A549 (cell line): Measurements from ENCODE around the gene OGDH. TPM values are rescaled to one million over a fixed set of nuclear protein-coding genes. Genes with fewer than 3 reads are reported as not detected.
A peak's percentile ranks its signal among the peaks of the same experiment; 100 is the strongest.

ENCODE experiments used
- ATAC-seq, 2 experiments: fragments of 200-7000 bp in 1 of 2; fragments of >200 bp in 1 of 2; cut with Nextera tagmentation in 1 of 2; cut with Tn5 transposase in 1 of 2; 3 replicates each; pipeline versions ENCODE4 v1.8.0 to v1.9.1; 2018 to 2020; ENCODE audit warnings: mild to moderate bottlenecking in 1 of 2, moderate library complexity in 1 of 2
- CTCF ChIA-PET: fragments of 300-600 bp; sonication (Branson Sonifier 250); formaldehyde crosslinking; extraction: SDS; loops from one replicate; lab custom pipeline; 2021; ENCODE audit warnings: antibody characterized with exemption, inconsistent platforms; lab: Yijun Ruan, JAX
- POLR2A ChIA-PET: fragments of 350-600 bp; formaldehyde crosslinking; extraction: SDS; loops from one replicate; lab custom pipeline; 2021; ENCODE audit warnings: antibody characterized with exemption, inconsistent platforms; lab: Yijun Ruan, JAX
- DNase-seq, 2 experiments: peaks; one replicate each; pipeline versions ENCODE4 v3.0.0 to v3.0.0-alpha.2; 2011 to 2016; ENCODE audit warnings: low read depth in 1 of 2, low spot score in 1 of 2
- FAIRE-seq: peaks from 2 replicates; lab custom pipeline; 2011; peaks lifted over from hg19 to GRCh38; lab: Jason Lieb, UNC
- H3K27ac ChIP-seq, 2 experiments: fragments of >200 bp; sonication (Bioruptor Twin); formaldehyde crosslinking; 3 replicates each; pipeline ENCODE4 v1.5.1; 2016 to 2017
- H3K4me1 ChIP-seq: fragments of >200 bp; sonication (Bioruptor Twin); formaldehyde crosslinking; 3 replicates; pipeline ENCODE4 v1.6.1; 2016
- H3K4me2 ChIP-seq: fragments of >200 bp; sonication (Bioruptor Twin); formaldehyde crosslinking; 3 replicates; pipeline ENCODE4 v1.6.1; 2016
- H3K4me3 ChIP-seq: fragments of >200 bp; sonication (Bioruptor Twin); formaldehyde crosslinking; 3 replicates; pipeline ENCODE4 v1.5.1; 2016
- H3K9me3 ChIP-seq: fragments of >200 bp; sonication (Bioruptor Twin); formaldehyde crosslinking; 3 replicates; pipeline ENCODE4 v1.6.1; 2016
- BHLHE40 ChIP-seq: IDR thresholded peaks from 2 replicates; pipeline ENCODE4 v1.6.1; 2012; ENCODE audit warnings: low read depth, low read length, inconsistent platforms
- CHD2 ChIP-seq: fragments of 150-350 bp; IDR thresholded peaks from 2 replicates; pipeline ENCODE4 v1.6.1; 2014; ENCODE audit warnings: low read length; ENCODE audit not compliant: partially characterized antibody
- CHD4 ChIP-seq: fragments of 200-600 bp; sonication (generic); IDR thresholded peaks from 2 replicates; pipeline ENCODE4 v1.6.1; 2016; ENCODE audit warnings: antibody characterized with exemption, mild to moderate bottlenecking, borderline replicate concordance
- CTCF ChIP-seq: fragments of >200 bp; sonication (Bioruptor Twin); formaldehyde crosslinking; IDR thresholded peaks from 3 replicates; pipeline ENCODE4 v1.5.1; 2016
- EP300 ChIP-seq, 2 experiments: fragments of >200 bp; sonication (Bioruptor Twin); formaldehyde crosslinking; IDR thresholded peaks; 2 replicates in 1 of 2; 3 replicates in 1 of 2; pipeline ENCODE4 v1.6.1; 2016 to 2017
- FOSL2 ChIP-seq, 2 experiments: fragments of 450-650 bp in 1 of 2; fragments of >200 bp in 1 of 2; sonication (Bioruptor Twin) in 1 of 2; formaldehyde crosslinking; IDR thresholded peaks; 2 replicates each; pipeline versions ENCODE4 v1.5.0 to v1.6.1; 2016 to 2020; ENCODE audit warnings: mild to moderate bottlenecking in 1 of 2, moderate library complexity in 1 of 2
- FOXS1 ChIP-seq: fragments of 250-450 bp; sonication (Bioruptor Pico); IDR thresholded peaks from 2 replicates; pipeline ENCODE4 v1.5.0; 2020; ENCODE audit warnings: mild to moderate bottlenecking, moderate library complexity
- MAFK ChIP-seq: fragments of 450-650 bp; IDR thresholded peaks from 2 replicates; pipeline ENCODE4 v1.6.1; 2014; ENCODE audit not compliant: partially characterized antibody
- MAX ChIP-seq: IDR thresholded peaks from 2 replicates; pipeline ENCODE4 v1.6.1; 2012
- MAZ ChIP-seq: fragments of 150-350 bp; IDR thresholded peaks from 2 replicates; pipeline ENCODE4 v1.6.1; 2014; ENCODE audit warnings: antibody characterized with exemption, low read depth, low read length, borderline replicate concordance
- NPAS2 ChIP-seq: fragments of 250-450 bp; sonication (Bioruptor Pico); IDR thresholded peaks from 2 replicates; pipeline ENCODE4 v1.8.0; 2022; ENCODE audit warnings: mild to moderate bottlenecking, moderate library complexity, borderline replicate concordance
- RAD21 ChIP-seq, 2 experiments: fragments of >200 bp in 1 of 2; sonication (Bioruptor Twin) in 1 of 2; formaldehyde crosslinking in 1 of 2; IDR thresholded peaks in 1 of 2; conservative IDR thresholded peaks in 1 of 2; 2 replicates in 1 of 2; 3 replicates in 1 of 2; pipeline ENCODE4 v1.6.1; 2012 to 2018; ENCODE audit warnings: inconsistent platforms in 1 of 2
- TP53 ChIP-seq: fragments of 250-450 bp; sonication (Bioruptor Pico); IDR thresholded peaks from 2 replicates; pipeline ENCODE4 v1.5.0; 2021; ENCODE audit warnings: mild to moderate bottlenecking, moderate library complexity
- USF2 ChIP-seq: fragments of 450-650 bp; IDR thresholded peaks from 2 replicates; pipeline ENCODE4 v1.6.1; 2014; ENCODE audit warnings: antibody characterized with exemption
- ZC3H11A ChIP-seq: fragments of 450-650 bp; IDR thresholded peaks from 2 replicates; pipeline ENCODE4 v1.6.1; 2014; ENCODE audit warnings: antibody characterized with exemption, mild to moderate bottlenecking
- ZNF302 ChIP-seq: fragments of 250-450 bp; sonication (Bioruptor Pico); IDR thresholded peaks from 2 replicates; pipeline ENCODE4 v1.9.0; 2021; ENCODE audit warnings: inconsistent platforms, mild to moderate bottlenecking, moderate library complexity
- WGBS: methylation state at CpG from one replicate; pipeline ENCODE4 v1.1.6; 2017; ENCODE audit errors: missing lambda C conversion rate; 5-methylcytosine and 5-hydroxymethylcytosine counted together
- polyA plus RNA-seq, 4 experiments: library from polyadenylated mRNA; depleted of rRNA in 3 of 4; stranded (reverse); fragments of >200 nt; fragmentation: RNase III in 1 of 4; extraction: RNeasy Plus Mini Kit Qiagen cat#74134 plus additional on column Dnase treatment in 1 of 4; gene quantifications; 2 replicates in 3 of 4; 3 replicates in 1 of 4; pipeline ENCODE4 v1.2.3, GENCODE V29; 2011 to 2017

Gene OGDH
- polyA plus RNA-seq, 2 of the 4 experiments (the other 2 are of a cell fraction): 32.5 to 38.8 TPM

GRCh38 chr7:44638611-44639557 lies 32.5 kb downstream of the OGDH start:
- WGBS: 78% methylated on average over 5 of the region's 5 CpGs
- ChIA-PET POLR2A (interaction anchor here (0.5 to 2.4 kb wide), 6 partner anchors 10 to 110 kb away, joined by 3 to 17 read pairs (median 6); partner anchors contain the start of gene OGDH), CTCF (interaction anchor here (1.2 to 1.7 kb wide), 4 partner anchors 22 to 473 kb away, joined by 3 to 6 read pairs (median 4); partner anchors contain the start of gene TBRG4)
- TF ChIP-seq TP53 (CRISPR knock-in tag) (0 out of 2 replicates have a peak, but pooled peaks have one; percentile 39), MAX (peak; percentile 31; the same call in 1 of the 2 replicates), FOXS1 (CRISPR knock-in tag) (no peak), FOSL2 (IDR thresholded peaks at IDR 0.05) (peak; percentile 39; the same call in 1 of the 2 replicates), FOSL2 (CRISPR knock-in tag; IDR thresholded peaks at IDR 0.05) (peak; percentile 93)
- DNase-seq (peak; percentile 81 to 83), FAIRE-seq (no peak), ATAC-seq (peak; percentile 84 to 88)
- Histone ChIP-seq H3K4me2 (peak overlapping the region; percentile 76), H3K4me3 (no peak overlapping the region), H3K27ac (peak overlapping the region; percentile 75 to 89), H3K9me3 (no peaks in the 10 kb centered on the region), H3K4me1 (peaks cover 45% of the 10 kb centered on the region)

- DNase-seq (peak; percentile 64 to 74), FAIRE-seq (no peak), ATAC-seq (peak; percentile 25 to 74; a peak in 4 of 6 replicates)
- no peaks in the 10 kb centered on the region for H3K9me3 ChIP-seq
- H3K4me3 ChIP-seq: 0 out of 3 replicates have a peak overlapping the region, but pooled peaks have one; percentile 6
- TF ChIP-seq USF2 (no peak), ZC3H11A (no peak), MAZ (no peak), CTCF (no peak), MAX (no peak; the same call in 1 of the 2 replicates), RAD21 (conservative IDR thresholded peaks at IDR 0.05 in 1 of 2, IDR thresholded peaks at IDR 0.05 in 1 of 2) (no peak), CHD4 (no peak), NPAS2 (CRISPR knock-in tag) (no peak), ZNF302 (CRISPR knock-in tag) (no peak), MAFK (peak; percentile 91), CHD2 (no peak), BHLHE40 (no peak), EP300 (IDR thresholded peaks at IDR 0.05) (peak in 1 of 2 experiments; percentile 17; a peak in 1 of 5 replicates)
- WGBS: 24% methylated on average over 8 of the region's 8 CpGs
- H3K27ac ChIP-seq: peak overlapping the region; percentile 75 to 89
- peak overlapping the region; percentile 76 for H3K4me2 ChIP-seq
- peaks cover 36% of the 10 kb centered on the region for H3K4me1 ChIP-seq
- ChIA-PET CTCF (interaction anchor here (0.8 to 1.7 kb wide), 5 partner anchors 9 to 472 kb away, joined by 3 to 6 read pairs (median 3); partner anchors contain the start of gene TBRG4), POLR2A (interaction anchor here (0.5 to 2.4 kb wide), 7 partner anchors 10 to 110 kb away, joined by 3 to 17 read pairs (median 5); partner anchors contain the start of gene OGDH)
Observed at GRCh38 chr7:44639671-44640321, 33.4 kb downstream of the OGDH start.
